Pancreas (tissue), 10 donors: ENCODE measurements around the gene THOC2. TPM values are rescaled to one million over a fixed set of nuclear protein-coding genes. Genes with fewer than 3 reads are reported as not detected.

Experiments used
- ATAC-seq, 4 donors: fragments of 200-7000 bp; cut with Tn5 transposase; one replicate each; pipeline versions ENCODE4 v1.8.0 to v1.9.1; 2020; ENCODE audit warnings: mild to moderate bottlenecking in 4 of 4, moderate library complexity in 4 of 4
- DNase-seq, 6 donors: peaks; one replicate each; pipeline ENCODE4 v3.0.0-alpha.2; 2020
- FAIRE-seq: peaks from 2 replicates; lab custom pipeline; 2012; peaks lifted over from hg19 to GRCh38; lab: Jason Lieb, UNC
- H3K27ac ChIP-seq, 4 donors: fragments of 200-600 bp; sonication (generic); 1 replicate in 3 of 4; 2 replicates in 1 of 4; pipeline versions ENCODE4 v1.5.0 to v1.8.0; 2020
- H3K27me3 ChIP-seq, 4 donors: fragments of 200-600 bp; one replicate each; pipeline ENCODE4 v1.8.0; 2021
- H3K36me3 ChIP-seq, 3 donors: fragments of 200-600 bp; sonication (generic) in 1 of 3; one replicate each; pipeline versions ENCODE4 v1.5.0 to v1.8.0; 2020 to 2021
- H3K4me1 ChIP-seq, 3 donors: fragments of 200-600 bp; one replicate each; pipeline ENCODE4 v1.8.0; 2021
- H3K4me3 ChIP-seq, 4 donors: fragments of 200-600 bp; sonication (generic) in 2 of 4; one replicate each; pipeline versions ENCODE4 v1.5.0 to v1.8.0; 2020 to 2021
- H3K9me3 ChIP-seq, 4 donors: fragments of 200-600 bp; one replicate each; pipeline ENCODE4 v1.8.0; 2021
- WGBS, 2 donors: extraction: QIAGEN DNeasy Blood & Tissue Kit; methylation state at CpG; one replicate each; pipeline ENCODE4 v1.1.7; 2013; 5-methylcytosine and 5-hydroxymethylcytosine counted together
- intact Hi-C, 3 donors: fragments of 100-400 bp; cut with DNase I; formaldehyde crosslinking; loops; one replicate each; pipeline versions ENCODE4 v1.11.1 to v1.14.2; 2022
- polyA plus RNA-seq, 2 donors: library from polyadenylated mRNA; stranded (reverse); fragments of 200-250 nt; gene quantifications; one replicate each; pipeline ENCODE4 v1.2.3, GENCODE V29; 2013
- total RNA-seq, 6 donors: library from RNA; stranded (reverse); fragmentation: NEBNext Ultra II Directional in 4 of 6; extraction: Animal tissue kit (Norgen Biotek cat#: 25700) in 4 of 6; gene quantifications; one replicate each; pipeline versions ENCODE4 v1.2.1 to v1.2.4, GENCODE V29; 2021 to 2023
- TF ChIP-seq, protein P1 (sequence below), 4 donors: fragments of 200-600 bp; sonication (generic) in 3 of 4; IDR thresholded peaks; one replicate each; pipeline versions ENCODE4 v1.5.0 to v1.8.0; 2021; ENCODE audit warnings: antibody characterized with exemption in 4 of 4
- donor health status: healthy with polysubstance abuse.
- donor health status: DM: no; HTN: no; CAD: no; lungs with moderate emphysema.
- donor health status: DM: no; HTN: no; CAD: no.
- donor health status: control.
- donor health status: control.
- donor health status: Bipolar disorder and iron deficiency.
- donor health status: DM: yes; HTN: yes; CAD: no.
- donor health status: DM: no; HTN: no; CAD: no.
- donor health status: DM: no; HTN: no; CAD: no.
- donor health status: DM: yes; HTN: yes; CAD: no.

THOC2 gene
- total and polyA plus RNA-seq, 8 donors = 18.9 to 52.6 (median 25.3) TPM

- TF ChIP-seq, protein P1, sequence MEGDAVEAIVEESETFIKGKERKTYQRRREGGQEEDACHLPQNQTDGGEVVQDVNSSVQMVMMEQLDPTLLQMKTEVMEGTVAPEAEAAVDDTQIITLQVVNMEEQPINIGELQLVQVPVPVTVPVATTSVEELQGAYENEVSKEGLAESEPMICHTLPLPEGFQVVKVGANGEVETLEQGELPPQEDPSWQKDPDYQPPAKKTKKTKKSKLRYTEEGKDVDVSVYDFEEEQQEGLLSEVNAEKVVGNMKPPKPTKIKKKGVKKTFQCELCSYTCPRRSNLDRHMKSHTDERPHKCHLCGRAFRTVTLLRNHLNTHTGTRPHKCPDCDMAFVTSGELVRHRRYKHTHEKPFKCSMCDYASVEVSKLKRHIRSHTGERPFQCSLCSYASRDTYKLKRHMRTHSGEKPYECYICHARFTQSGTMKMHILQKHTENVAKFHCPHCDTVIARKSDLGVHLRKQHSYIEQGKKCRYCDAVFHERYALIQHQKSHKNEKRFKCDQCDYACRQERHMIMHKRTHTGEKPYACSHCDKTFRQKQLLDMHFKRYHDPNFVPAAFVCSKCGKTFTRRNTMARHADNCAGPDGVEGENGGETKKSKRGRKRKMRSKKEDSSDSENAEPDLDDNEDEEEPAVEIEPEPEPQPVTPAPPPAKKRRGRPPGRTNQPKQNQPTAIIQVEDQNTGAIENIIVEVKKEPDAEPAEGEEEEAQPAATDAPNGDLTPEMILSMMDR (IDR thresholded peaks at IDR 0.05) = no peak
- DNase-seq (no peak), ATAC-seq (no peak), FAIRE-seq (no peak)
- no peaks in the 10 kb centered on the region for H3K4me1 ChIP-seq
- intact Hi-C loops = no loop called here
- H3K27ac ChIP-seq = no peak overlapping the region
- H3K36me3 ChIP-seq = no peaks in the 10 kb centered on the region
- no peaks in the 10 kb centered on the region for H3K9me3 ChIP-seq
- 80 to 94% methylated on average over 3 of the region's 3 CpGs for WGBS, 2 donors
- no peak overlapping the region for H3K4me3 ChIP-seq
- no peaks in the 10 kb centered on the region for H3K27me3 ChIP-seq
Measured at GRCh38 chrX:123601437-123601836, 131.4 kb downstream of the THOC2 start.

DNA sequence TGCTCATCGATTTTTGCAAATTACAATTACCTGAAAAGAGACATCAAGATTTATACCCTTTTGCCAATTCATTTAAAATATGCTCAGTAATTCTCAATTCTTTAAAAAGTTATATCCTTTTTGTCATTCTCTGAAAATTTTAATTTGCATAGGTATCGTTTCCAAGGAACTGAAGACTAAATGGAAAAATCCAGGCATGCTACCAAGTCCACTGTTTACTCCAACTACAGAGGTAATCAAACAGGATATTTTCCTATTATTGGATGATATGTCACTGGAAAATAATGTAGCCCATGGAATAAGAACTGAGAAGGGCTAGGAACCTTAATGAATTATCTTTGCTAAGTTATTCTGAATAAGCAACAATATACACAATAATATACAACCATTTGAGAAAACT is 132.7 kb downstream of the THOC2 start:
- intact Hi-C loops = no loop called here
- no peak overlapping the region for H3K27ac ChIP-seq
- FAIRE-seq (no peak), ATAC-seq (no peak), DNase-seq (no peak)
- 64 to 73% methylated on average over 2 of the region's 2 CpGs for WGBS, 2 donors
- TF ChIP-seq, protein P1 (IDR thresholded peaks at IDR 0.05) = no peak
- H3K27me3 ChIP-seq = no peaks in the 10 kb centered on the region
- no peaks in the 10 kb centered on the region for H3K4me1 ChIP-seq
- no peaks in the 10 kb centered on the region for H3K36me3 ChIP-seq
- no peaks in the 10 kb centered on the region for H3K9me3 ChIP-seq
- no peak overlapping the region for H3K4me3 ChIP-seq

DNA sequence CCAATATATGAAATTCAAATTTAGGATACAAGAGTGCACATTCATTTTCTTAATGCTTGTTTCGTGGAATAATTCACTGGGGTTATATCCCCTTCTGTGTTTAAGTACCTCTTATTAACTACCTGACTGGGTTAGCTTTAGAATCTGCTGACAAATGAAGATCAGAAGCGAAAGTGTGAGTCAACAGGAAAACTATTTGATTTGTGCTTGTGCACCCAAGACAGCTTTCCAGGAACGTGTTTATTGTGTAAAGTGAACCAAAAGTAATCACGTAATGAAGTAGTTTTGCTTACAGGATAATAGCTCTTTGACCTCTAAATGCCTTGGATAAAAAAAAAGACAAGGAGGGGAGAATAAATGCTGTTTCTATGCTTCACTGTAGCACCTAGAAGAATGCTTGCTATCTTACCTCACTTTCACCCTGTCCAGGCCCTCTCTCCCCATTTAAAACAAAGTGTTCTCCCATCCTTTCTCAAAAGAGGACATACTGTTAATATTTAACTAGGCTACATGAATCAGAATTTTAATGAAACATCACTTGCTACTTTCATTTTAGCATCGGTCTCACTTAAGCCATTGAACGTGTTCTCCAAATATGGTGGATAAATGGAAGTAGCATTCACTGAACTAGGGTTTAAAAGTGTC is 141.9 kb downstream of the THOC2 start:
- H3K27ac ChIP-seq = no peak overlapping the region
- ATAC-seq = peak in 3 of 4 donors; percentile 57 to 73 (median 62)
- intact Hi-C loops = no loop called here
- no peaks in the 10 kb centered on the region for H3K27me3 ChIP-seq
- DNase-seq = no peak
- H3K4me3 ChIP-seq = no peak overlapping the region
- H3K36me3 ChIP-seq = no peaks in the 10 kb centered on the region
- TF ChIP-seq, protein P1 (IDR thresholded peaks at IDR 0.05) = no peak
- no peak for FAIRE-seq
- 24 to 31% methylated on average over 6 of the region's 6 CpGs for WGBS, 2 donors
- no peaks in the 10 kb centered on the region for H3K4me1 ChIP-seq
- H3K9me3 ChIP-seq = no peaks in the 10 kb centered on the region

GRCh38 chrX:123588723-123589122 is 144.1 kb downstream of the THOC2 start:
- H3K27ac ChIP-seq = no peak overlapping the region
- TF ChIP-seq, protein P1 (IDR thresholded peaks at IDR 0.05) = no peak
- no peaks in the 10 kb centered on the region for H3K27me3 ChIP-seq
- no peak for FAIRE-seq
- no peaks in the 10 kb centered on the region for H3K9me3 ChIP-seq
- peak in 1 of 4 donors; percentile 56 for ATAC-seq
- no peak for DNase-seq
- WGBS, 2 donors = 42 to 46% methylated on average over 3 of the region's 3 CpGs
- no peak overlapping the region for H3K4me3 ChIP-seq
- H3K4me1 ChIP-seq = no peaks in the 10 kb centered on the region
- H3K36me3 ChIP-seq = no peaks in the 10 kb centered on the region
- intact Hi-C loops = no loop called here

GRCh38 chrX:123581586-123581985 is 151.3 kb downstream of the THOC2 start:
- Histone ChIP-seq H3K4me3 (no peak overlapping the region), H3K4me1 (no peaks in the 10 kb centered on the region), H3K27ac (no peak overlapping the region), H3K27me3 (no peaks in the 10 kb centered on the region), H3K9me3 (no peaks in the 10 kb centered on the region), H3K36me3 (no peaks in the 10 kb centered on the region)
- WGBS, 2 donors = 45 to 47% methylated on average over 1 of the region's 1 CpG
- FAIRE-seq (peak; percentile 56), DNase-seq (no peak), ATAC-seq (no peak)
- intact Hi-C loops = no loop called here
- TF ChIP-seq, protein P1 (IDR thresholded peaks at IDR 0.05) = no peak
